ENCODE results near the gene CYLD. TPM values are rescaled to one million over a fixed set of nuclear protein-coding genes. Genes with fewer than 3 reads are reported as not detected.

Gene CYLD
- total and polyA plus RNA-seq, 2 donors from 2014 or later, result 8.9 to 48.0 TPM

DNA sequence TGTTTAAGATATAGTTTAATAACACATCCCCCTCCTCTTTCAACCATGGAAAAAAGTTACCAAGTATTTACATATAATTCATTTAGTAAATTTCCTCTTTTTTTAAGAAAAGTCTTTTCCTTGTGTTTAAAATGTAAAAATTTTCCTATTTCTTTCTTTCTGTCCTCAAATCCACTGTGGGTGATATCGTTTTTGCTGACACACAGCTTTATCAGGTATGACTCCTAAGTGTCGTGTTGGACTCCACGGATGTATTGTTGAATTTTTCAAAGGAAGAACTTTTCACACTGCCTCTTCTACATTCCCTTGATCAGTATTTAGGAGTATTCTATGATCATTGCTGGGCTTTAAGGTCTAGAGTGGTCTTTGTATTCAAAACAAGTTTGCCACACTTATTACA lies 33.1 kb downstream of the CYLD start:
- intact Hi-C loops (cut with DNase I), result no loop called here
- FAIRE-seq, result no peak
- TF ChIP-seq, protein P1, sequence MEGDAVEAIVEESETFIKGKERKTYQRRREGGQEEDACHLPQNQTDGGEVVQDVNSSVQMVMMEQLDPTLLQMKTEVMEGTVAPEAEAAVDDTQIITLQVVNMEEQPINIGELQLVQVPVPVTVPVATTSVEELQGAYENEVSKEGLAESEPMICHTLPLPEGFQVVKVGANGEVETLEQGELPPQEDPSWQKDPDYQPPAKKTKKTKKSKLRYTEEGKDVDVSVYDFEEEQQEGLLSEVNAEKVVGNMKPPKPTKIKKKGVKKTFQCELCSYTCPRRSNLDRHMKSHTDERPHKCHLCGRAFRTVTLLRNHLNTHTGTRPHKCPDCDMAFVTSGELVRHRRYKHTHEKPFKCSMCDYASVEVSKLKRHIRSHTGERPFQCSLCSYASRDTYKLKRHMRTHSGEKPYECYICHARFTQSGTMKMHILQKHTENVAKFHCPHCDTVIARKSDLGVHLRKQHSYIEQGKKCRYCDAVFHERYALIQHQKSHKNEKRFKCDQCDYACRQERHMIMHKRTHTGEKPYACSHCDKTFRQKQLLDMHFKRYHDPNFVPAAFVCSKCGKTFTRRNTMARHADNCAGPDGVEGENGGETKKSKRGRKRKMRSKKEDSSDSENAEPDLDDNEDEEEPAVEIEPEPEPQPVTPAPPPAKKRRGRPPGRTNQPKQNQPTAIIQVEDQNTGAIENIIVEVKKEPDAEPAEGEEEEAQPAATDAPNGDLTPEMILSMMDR (IDR thresholded peaks at IDR 0.05; ENCODE audit: borderline replicate concordance, extremely low read depth, insufficient read depth), result no peak

DNA sequence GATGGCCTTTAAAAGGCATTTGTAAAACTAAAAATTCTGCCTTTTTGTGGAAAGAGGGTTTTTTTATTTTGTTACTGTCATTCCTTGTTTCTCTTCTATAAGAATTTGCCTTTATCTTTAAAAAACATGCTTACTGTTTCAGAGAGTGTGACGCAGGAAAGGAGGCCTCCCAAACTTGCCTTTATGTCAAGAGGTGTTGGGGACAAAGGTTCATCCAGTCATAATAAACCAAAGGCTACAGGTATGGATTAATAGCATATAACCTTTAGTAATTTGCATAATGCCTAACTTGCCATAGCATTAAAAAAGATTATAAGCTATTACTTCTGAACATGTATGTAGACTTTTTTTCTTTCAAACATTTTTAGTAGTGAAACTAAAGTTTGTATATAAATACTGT lies 34.2 kb downstream of the CYLD start:
- DNase-seq (no peak), FAIRE-seq (no peak)
- Histone ChIP-seq H3K4me1 (ENCODE audit: control insufficient read depth in 2 of 3, insufficient read depth in 2 of 3, low read depth in 1 of 3, low read length in 3 of 3) (no peaks in the 10 kb centered on the region), H3K27ac (ENCODE audit: low read depth in 2 of 2, low read length in 2 of 2) (no peak overlapping the region), H3K4me3 (ENCODE audit: low read length in 3 of 3) (no peak overlapping the region), H3K9me3 (ENCODE audit: control insufficient read depth in 2 of 3, insufficient read depth in 1 of 3, low read length in 3 of 3) (no peaks in the 10 kb centered on the region), H3K36me3 (ENCODE audit: control insufficient read depth in 2 of 3, insufficient read depth in 3 of 3, low read length in 3 of 3) (peaks cover 0 to 8% (median 5%) of the 10 kb centered on the region in 3 donors), H3K27me3 (ENCODE audit: control insufficient read depth, insufficient read depth, low read length) (no peaks in the 10 kb centered on the region), H3K9ac (ENCODE audit: low read length in 3 of 3) (no peak overlapping the region)
- intact Hi-C loops (cut with DNase I), result no loop called here
- TF ChIP-seq, protein P1 (IDR thresholded peaks at IDR 0.05; ENCODE audit: borderline replicate concordance, extremely low read depth, insufficient read depth), result no peak

More for the DNA sequence above, 33.1 kb downstream of the CYLD start:
- peaks cover 0 to 5% (median 4%) of the 10 kb centered on the region in 3 donors for H3K36me3 ChIP-seq (ENCODE audit: control insufficient read depth in 2 of 3, insufficient read depth in 3 of 3, low read length in 3 of 3)
- no peak overlapping the region for H3K9ac ChIP-seq (ENCODE audit: low read length in 3 of 3)
- no peaks in the 10 kb centered on the region for H3K4me1 ChIP-seq (ENCODE audit: control insufficient read depth in 2 of 3, insufficient read depth in 2 of 3, low read depth in 1 of 3, low read length in 3 of 3)
- DNase-seq, result no peak
- no peaks in the 10 kb centered on the region for H3K27me3 ChIP-seq (ENCODE audit: control insufficient read depth, insufficient read depth, low read length)
- no peaks in the 10 kb centered on the region for H3K9me3 ChIP-seq (ENCODE audit: control insufficient read depth in 2 of 3, insufficient read depth in 1 of 3, low read length in 3 of 3)
- no peak overlapping the region for H3K4me3 ChIP-seq (ENCODE audit: low read length in 3 of 3)
- H3K27ac ChIP-seq (ENCODE audit: low read depth in 2 of 2, low read length in 2 of 2), result no peak overlapping the region

DNA sequence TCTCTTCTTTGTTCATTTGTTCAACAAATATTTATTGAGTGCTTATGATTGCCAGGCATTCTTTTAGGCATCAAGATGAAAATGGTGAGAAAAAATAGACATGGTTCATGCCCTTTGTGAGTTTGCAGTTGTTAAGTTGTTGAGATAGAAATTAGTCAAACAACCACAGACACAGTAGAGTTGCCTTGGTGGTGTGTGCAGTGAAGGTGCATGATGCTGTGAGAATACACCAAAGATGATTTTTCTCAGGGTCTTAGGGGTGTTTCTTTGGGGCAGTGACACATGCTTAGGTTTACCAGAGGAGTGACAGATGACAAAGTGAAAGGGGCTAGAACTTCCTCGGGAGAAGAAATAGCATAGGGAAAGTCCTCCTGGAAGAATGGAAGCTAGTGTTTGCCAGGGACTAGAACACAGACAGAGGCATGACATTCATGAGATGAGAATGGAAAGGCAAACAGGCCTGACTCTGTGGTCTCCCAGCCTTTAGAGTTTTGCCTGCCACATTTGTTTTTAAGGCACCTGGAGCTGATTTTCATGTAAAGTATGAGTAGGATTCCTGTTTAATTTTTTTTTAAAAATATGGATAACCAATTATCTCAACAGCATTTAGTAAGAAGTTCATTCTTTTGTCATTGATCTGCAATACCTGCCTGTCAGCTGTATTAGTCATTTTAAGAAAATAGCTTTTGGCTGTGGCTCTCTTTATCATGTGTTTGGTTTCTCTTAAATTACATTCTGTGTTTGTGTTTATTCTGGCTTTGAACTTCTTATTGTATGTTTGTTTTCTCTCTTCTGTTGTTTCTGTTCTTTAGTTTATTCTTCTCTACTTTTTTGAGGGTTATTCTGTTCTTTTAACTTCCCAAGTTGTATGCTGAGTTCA lies 36.6 kb downstream of the CYLD start:
- Histone ChIP-seq H3K9me3 (ENCODE audit: control insufficient read depth in 2 of 3, insufficient read depth in 1 of 3, low read length in 3 of 3) (no peaks in the 10 kb centered on the region), H3K4me1 (ENCODE audit: control insufficient read depth in 2 of 3, insufficient read depth in 2 of 3, low read depth in 1 of 3, low read length in 3 of 3) (no peaks in the 10 kb centered on the region), H3K27ac (ENCODE audit: low read depth in 2 of 2, low read length in 2 of 2) (no peak overlapping the region), H3K27me3 (ENCODE audit: control insufficient read depth, insufficient read depth, low read length) (no peaks in the 10 kb centered on the region), H3K9ac (ENCODE audit: low read length in 3 of 3) (no peak overlapping the region), H3K4me3 (ENCODE audit: low read length in 3 of 3) (no peak overlapping the region), H3K36me3 (ENCODE audit: control insufficient read depth in 2 of 3, insufficient read depth in 3 of 3, low read length in 3 of 3) (peaks cover 2 to 13% (median 12%) of the 10 kb centered on the region in 3 donors)
- intact Hi-C loops (cut with DNase I), result no loop called here
- DNase-seq, result no peak
- TF ChIP-seq, protein P1 (IDR thresholded peaks at IDR 0.05; ENCODE audit: borderline replicate concordance, extremely low read depth, insufficient read depth), result no peak
- FAIRE-seq, result no peak
